T-helper 2 cell (primary cell): ENCODE data around the gene MRPS27.
"Not testable (repeated sequence)": the region's sequence is repeated elsewhere in the genome, so short reads cannot be mapped to it uniquely, and the experiment has no call there.

ENCODE experiments used
- DNase-seq, 5 experiments: peaks; one replicate each; pipeline versions ENCODE4 v3.0.0 to v3.0.0-alpha.2; 2012 to 2022

The MRPS27 gene

DNA sequence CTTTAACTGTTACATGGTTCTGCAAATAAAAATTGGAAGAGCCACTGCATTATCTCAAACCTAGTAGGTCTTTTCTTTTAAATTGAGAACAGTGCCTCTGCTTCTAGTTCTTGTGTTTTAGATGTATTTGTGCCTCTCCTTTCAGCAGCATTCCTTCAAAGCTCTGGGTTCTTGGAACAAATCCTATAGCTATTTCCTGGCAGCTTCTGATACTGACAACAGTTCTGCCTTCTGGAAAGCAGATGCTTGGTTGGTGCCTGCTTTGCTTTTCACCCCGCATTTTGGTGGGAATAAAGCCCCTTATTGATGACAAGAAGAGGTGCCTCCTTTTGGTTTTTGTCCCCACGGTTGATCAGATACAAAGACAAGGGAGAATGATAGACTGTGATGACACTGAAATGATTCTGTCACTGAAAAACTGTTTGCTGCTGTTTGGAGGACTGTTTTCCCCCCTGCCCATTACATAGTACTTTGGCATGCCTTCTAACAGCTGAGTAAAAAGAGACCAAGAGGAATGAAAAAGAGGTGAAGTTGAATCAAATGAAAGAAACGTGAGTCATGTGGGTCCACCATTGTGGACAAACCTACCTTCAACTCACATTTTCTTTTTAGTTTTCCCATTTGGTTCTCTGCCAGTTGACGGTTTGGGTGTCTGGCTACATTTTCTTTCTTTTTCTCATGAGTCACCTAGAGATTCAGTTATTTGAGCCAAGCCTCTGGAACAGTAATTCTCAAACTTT lies 5.7 kb upstream of the MRPS27 start:
- no peak for DNase-seq

DNA sequence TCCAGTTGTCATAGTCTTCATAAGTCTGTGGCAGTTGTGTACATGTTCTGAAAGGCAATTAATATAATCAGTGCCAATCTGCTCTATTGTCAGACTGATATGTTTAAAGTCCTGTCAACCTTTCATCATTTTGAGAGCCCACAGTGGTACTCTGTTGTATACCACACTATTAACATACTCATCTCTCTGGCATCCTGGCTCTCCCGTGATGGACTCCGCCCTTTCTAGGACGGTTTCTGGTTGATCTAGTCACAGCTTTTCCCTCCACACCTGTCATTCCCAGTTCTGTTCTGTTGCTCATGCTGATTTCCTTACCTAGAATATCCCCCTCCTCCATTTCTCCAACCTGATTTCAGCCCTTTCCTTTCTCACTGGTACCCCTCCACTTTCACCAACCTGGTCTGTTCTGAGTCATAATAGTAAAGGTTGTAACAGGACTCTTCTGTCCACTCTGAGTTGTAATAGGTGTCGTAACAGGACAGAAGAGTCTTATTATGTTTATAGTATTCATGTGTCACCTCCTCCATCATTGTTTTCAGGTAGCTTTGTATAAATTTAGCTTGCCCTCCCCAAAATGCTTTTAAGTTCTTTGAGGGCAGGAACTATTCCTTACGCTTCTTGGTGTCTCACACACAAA lies 4.3 kb upstream of the MRPS27 start:
- no peak for DNase-seq

DNA sequence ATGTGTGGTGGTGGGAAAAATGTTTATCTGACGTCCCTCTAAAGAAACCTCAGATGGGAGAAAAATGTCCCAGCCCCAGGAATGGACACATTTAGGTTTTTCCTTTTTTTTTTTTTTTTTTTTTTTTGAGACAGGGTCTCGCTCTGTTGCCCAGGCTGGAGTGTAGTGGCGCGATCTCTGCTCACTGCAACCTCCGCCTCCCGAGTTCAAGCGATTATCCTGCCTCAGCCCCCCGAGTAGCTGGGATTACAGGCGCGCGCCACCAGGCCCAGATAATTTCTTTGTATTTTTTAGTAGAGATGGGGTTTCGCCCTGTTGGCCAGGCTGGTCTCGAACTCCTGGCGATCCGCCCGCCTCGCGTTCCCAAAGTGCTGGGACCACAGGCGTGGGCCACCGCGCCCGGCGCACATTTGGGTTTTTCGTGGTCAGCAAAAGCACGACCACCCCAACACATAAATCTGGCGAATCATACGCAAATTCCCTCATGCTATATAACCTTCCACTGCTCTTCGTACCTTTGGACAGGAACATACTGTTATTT lies 535 bp downstream of the MRPS27 start:
- not testable (repeated sequence) for DNase-seq

GRCh38 chr5:72314571-72315172 lies 5.4 kb downstream of the MRPS27 start:
- DNase-seq: peak in 1 of 5 experiments; percentile 8

DNA sequence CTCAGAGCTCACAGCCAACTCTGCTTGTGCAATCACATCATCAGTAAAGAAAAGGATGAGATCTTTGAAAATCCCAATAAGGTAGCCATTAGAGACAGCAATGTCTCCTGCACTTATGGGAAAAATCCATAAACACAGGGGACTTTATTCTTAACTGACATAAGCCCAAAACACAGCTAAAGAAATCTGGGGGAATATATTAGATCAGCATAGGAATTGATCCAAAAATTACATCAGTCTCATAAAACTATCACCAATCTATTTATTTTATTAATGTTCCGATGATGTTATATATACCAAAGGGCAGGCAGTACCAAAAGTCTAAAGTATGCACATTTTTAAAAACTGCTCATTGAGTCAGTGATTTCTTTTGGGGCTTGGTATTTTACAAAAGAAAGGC lies 6.9 kb downstream of the MRPS27 start:
- no peak for DNase-seq

DNA sequence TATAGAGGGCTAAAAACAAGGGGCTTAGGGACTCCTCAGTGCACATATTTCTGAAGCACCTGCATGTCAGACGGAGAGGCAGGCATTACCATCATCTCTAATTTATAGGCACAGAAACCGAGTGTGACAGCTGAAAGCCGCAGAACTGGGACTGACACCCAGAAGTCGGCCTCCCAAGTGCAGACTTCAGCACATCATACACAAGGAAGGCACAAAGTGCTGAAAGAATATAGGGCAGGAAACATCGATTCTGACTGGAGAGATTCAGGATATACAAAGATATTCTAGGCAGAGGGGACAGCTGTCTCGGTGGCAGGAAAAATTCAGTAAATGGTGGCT lies 11.2 kb downstream of the MRPS27 start:
- DNase-seq: no peak

GRCh38 chr5:72307968-72308852 lies 11.8 kb downstream of the MRPS27 start:
- peak; percentile 94 to 98 (median 95) for DNase-seq

DNA sequence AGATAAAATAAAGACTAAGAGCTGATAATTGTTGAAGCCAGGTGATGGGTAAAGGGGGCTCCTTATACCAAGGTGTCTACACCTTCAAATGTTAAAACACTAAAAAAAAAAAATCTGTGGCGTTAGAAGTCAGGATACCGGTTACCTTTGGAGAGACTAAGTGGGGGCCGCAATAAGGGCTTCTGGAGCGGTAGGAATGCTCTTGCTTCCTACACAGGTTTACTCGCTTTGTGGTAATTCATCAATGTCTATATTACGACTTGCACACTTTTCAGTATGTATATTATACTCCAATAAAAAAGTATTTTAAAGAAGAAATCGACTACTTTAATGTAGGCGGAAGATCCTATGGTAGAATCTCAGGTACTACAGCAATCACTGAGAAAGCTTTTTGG lies 12.5 kb downstream of the MRPS27 start:
- DNase-seq: no peak

- no peak for DNase-seq
Observed at GRCh38 chr5:72305194-72306142, 14.6 kb downstream of the MRPS27 start.

DNA sequence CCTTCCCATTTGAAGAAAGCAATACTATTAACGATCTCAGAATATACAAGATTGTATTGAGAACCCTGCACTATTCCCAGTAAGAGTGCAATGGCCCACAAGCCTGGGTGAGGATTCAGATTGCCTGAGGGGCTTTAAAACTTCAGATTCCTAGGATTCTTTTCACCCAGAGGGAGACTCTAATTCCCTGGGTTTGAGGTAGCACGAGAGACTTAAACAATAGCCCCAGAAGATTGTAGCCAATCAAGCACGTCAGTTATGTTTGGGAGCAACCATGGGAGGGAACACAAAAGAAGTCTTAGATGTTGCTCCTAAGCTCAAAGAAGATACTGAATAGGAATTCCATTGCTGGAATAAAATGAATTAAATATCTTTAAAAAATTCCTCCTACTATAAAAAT lies 17.9 kb downstream of the MRPS27 start:
- no peak for DNase-seq

GRCh38 chr5:72301557-72301956 lies 18.5 kb downstream of the MRPS27 start:
- DNase-seq: no peak

DNA sequence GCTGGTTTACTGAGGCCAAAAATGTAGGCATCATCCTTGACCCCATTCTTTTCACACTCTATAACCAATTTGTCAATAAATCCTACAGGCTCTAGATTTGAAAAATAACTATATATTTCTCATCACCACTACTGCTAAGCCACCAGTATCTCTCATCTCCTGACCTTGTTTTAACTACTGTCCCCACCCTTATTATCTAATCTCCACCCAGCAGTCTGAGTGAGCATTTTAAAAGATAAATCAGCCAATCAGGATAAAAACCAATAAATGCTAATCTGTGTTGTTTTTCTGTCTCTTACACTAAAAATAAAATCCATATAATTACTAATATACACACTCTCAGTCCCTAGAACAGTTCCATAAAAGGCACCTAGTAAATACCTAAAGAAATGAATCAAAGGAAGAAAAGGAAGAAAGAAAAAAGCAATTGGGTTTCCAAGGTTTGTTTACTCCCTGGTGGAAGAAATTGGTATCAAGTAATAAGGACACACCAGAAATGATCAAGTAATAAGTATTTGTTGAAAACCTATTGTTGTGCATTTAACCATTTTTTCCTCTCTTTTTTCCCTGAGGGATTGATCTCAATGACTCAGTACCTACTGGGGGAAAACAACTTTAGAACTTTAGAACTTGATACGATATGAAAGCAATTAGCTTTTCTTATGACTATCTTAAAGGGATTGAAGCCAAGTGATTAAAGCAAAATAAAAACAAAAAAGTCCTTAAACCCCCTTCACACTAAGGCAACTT lies 19.3 kb downstream of the MRPS27 start:
- no peak for DNase-seq

- no peak for DNase-seq
Observed at GRCh38 chr5:72298711-72299110, 21.3 kb downstream of the MRPS27 start.

DNA sequence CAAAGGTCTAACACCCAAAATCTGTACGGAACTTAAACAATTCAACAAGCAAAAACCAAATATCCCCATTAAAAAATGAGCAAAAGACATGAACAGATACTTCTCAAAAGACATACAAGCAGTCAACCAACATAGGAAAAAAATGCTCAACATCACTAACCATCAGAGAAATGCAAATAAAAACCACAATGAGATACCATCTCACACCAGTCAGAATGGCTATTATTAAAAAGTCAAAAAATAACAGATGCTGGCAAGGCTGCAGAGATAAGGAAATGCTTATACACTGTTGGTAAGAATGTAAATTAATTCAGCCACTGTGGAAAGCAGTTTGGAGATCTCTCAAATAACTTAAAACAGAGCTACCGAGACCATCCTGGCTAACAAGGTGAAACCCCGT lies 21.9 kb downstream of the MRPS27 start:
- peak in 1 of 5 experiments; percentile 31 for DNase-seq

GRCh38 chr5:72296256-72296655 lies 23.8 kb downstream of the MRPS27 start:
- DNase-seq: no peak

- DNase-seq: no peak
Observed at GRCh38 chr5:72295539-72295938, 24.5 kb downstream of the MRPS27 start.

DNA sequence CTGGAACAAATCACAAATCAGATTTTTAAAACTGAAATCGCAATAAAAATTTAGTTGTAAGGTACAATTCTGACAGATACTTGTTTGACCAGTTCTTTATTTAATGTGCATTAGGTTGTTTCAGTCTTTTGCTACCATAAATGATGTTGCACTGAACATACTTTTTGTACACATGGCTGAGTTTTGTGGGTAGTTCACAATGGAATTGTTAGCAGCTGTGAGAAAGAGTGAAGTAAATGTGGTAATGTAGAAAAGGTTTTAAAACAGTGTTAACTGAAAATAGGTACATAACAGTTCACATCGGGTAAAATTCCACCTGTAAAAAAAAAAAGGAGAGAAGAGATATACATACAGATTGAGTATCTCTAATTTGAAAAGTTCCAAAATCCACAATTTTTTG lies 25.6 kb downstream of the MRPS27 start:
- DNase-seq: no peak

GRCh38 chr5:72293495-72294055 lies 26.5 kb downstream of the MRPS27 start:
- no peak for DNase-seq

DNA sequence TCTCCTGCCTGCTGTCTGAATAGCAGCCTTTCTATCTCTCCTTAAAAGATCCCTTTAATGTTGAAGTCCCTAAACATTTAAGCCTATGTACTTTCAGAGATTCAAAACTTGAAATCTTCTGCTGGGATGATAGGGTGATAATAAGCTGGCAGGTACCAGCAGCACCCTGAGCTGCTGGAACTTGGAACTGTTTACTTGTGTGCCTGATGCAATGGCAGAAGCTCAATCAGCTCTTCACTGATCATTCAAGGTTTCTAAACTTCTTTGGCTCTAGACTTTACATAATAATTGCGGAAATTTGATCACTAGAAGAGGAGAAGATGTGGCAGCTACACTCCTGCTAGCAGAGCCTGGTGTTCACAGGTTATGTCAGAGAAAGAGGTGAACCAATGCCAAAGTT lies 27.6 kb downstream of the MRPS27 start:
- DNase-seq: no peak

DNA sequence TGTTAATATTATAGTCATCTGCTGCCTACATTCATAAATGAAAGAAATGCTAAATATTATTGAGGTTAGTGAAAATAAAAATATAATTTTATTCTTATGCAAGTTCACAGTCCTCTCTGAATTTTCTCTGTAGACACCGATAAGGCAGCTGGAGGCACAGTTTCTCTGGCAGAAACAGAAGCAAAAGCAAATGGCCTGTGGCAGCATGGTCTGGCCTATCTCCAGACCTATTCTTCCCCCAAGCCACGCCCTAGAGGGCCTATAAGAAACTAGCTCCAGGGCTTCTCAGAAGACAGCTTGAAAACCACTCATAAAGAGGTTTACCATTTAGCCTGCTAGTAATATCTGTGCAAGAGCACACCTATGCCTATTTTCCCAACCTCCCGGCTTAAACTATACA lies 28.4 kb downstream of the MRPS27 start:
- DNase-seq: no peak
